Measurements from ENCODE around the gene CLPTM1L. TPM values are rescaled to one million over a fixed set of nuclear protein-coding genes. Genes with fewer than 3 reads are reported as not detected.
"Not testable (repeated sequence)": the region's sequence is repeated elsewhere in the genome, so short reads cannot be mapped to it uniquely, and the experiment has no call there.

CLPTM1L gene
- total RNA-seq, 1 donor from 2014 or later: 34.2 TPM

DNA sequence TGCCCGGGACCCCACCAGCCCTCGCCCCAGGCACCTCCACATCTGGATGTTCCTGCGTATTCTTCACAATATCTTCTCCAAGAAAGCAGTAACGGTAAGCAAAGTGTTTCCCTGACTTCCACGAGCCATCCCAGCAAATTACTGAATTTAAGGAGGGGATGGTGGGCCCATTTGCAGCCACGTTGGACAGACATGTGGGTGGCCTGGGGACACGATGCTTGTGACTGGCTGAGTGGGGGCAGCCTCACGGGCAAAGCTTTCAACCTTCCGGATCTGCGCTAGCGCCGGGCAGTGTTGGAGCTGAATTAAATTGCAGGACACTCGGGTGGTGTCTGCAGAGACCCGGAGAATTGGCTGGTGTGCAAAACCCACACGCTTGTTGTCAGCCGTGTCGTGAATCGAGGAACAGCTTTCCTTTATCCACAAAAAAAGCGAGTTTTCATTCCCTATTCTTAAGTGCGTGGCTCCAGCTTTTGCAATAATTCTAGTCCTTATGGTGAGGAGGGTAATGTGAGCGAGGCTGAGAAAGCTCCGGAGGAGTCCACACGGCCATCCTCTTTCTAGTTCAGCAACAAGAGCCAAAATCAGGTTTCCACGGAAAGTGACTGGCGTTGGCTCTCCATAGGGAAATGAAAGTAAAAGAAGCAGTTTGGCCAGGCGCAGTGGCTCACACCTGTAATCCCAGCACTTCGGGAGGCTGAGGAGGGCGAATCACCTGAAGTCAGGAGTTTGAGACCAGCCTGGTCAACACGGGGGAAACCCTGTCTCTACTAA is 17.5 kb upstream of the CLPTM1L start:
- TF ChIP-seq, protein P1, sequence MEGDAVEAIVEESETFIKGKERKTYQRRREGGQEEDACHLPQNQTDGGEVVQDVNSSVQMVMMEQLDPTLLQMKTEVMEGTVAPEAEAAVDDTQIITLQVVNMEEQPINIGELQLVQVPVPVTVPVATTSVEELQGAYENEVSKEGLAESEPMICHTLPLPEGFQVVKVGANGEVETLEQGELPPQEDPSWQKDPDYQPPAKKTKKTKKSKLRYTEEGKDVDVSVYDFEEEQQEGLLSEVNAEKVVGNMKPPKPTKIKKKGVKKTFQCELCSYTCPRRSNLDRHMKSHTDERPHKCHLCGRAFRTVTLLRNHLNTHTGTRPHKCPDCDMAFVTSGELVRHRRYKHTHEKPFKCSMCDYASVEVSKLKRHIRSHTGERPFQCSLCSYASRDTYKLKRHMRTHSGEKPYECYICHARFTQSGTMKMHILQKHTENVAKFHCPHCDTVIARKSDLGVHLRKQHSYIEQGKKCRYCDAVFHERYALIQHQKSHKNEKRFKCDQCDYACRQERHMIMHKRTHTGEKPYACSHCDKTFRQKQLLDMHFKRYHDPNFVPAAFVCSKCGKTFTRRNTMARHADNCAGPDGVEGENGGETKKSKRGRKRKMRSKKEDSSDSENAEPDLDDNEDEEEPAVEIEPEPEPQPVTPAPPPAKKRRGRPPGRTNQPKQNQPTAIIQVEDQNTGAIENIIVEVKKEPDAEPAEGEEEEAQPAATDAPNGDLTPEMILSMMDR (IDR thresholded peaks at IDR 0.05; ENCODE audit: borderline replicate concordance): no peak
- Histone ChIP-seq H3K36me3 (no peaks in the 10 kb centered on the region), H3K9me3 (replicated peaks) (no peaks in the 10 kb centered on the region), H3K4me1 (no peaks in the 10 kb centered on the region), H3K4me3 (no peak overlapping the region), H3K27me3 (ENCODE audit: low read depth) (peaks cover 93% of the 10 kb centered on the region), H3K27ac (replicated peaks) (no peak overlapping the region)
- DNase-seq: no peak
- intact Hi-C loops (cut with micrococcal nuclease): no loop called here

DNA sequence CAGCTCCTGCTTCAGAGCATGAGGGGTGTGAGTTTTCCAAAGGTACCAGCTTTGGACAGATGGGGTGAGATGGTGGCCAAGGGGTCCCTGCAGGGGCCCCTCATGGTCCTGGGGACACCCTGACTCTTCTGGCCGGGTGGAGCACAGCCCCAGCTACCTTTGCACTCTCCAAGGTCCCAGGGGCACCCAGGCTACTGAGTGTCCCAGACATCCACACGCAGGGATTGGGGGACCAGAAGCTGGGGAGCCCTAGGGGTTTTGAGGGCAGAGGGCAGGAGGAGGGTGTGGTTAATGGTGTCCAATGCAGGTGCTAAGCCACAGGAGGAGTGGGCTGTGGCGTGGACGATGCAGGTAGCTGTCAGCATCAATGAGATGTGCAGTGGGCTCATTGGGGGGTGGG is 16.0 kb upstream of the CLPTM1L start:
- H3K4me1 ChIP-seq: no peaks in the 10 kb centered on the region
- TF ChIP-seq, protein P1 (IDR thresholded peaks at IDR 0.05; ENCODE audit: borderline replicate concordance): no peak
- H3K9me3 ChIP-seq (replicated peaks): no peaks in the 10 kb centered on the region
- no peaks in the 10 kb centered on the region for H3K36me3 ChIP-seq
- DNase-seq: no peak
- intact Hi-C loops (cut with micrococcal nuclease): no loop called here
- no peak overlapping the region for H3K27ac ChIP-seq (replicated peaks)
- H3K27me3 ChIP-seq (ENCODE audit: low read depth): peaks cover 86% of the 10 kb centered on the region
- H3K4me3 ChIP-seq: no peak overlapping the region

DNA sequence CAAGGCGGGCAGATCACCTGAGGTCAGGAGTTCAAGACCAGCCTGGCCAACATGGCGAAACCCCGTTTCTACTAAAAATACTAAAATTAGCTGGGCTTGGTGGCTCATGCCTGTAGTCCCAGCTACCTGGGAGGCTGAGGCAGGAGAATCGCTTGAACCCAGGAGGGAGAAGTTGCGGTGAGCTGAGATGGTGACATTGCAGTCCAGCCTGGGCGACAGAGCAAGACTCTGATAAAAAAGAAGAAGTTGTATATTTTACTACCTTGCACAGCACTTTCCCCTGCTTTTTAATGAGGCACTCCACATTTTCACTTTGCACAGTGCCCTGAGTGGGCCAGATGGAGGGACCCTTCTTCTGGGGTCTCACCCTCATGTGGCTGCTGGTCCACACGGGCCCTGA is 15.5 kb upstream of the CLPTM1L start:
- H3K27ac ChIP-seq (replicated peaks); intact Hi-C loops (cut with micrococcal nuclease); H3K9me3 ChIP-seq (replicated peaks); DNase-seq; H3K36me3 ChIP-seq; H3K4me1 ChIP-seq; H3K4me3 ChIP-seq: not testable (repeated sequence)
- H3K27me3 ChIP-seq (ENCODE audit: low read depth): peaks cover 85% of the 10 kb centered on the region

DNA sequence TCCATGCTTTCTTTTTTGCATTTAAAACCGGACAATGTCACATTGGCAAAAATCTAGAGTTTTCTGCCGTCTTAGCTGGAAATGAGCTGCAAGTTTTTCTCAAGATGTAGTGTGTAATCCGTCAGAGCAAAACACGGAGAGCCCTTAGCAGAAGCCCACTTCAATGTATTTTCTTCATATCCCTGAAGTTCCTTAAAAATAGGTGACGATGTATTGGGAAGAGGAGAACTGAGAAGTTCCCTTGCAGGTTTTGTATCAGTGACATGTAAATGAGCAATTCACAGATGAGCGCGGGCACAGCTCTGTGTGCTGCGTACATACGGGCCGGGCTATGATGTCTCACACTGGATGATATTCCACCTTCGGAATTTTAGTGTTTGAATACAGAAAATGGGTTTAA is 14.8 kb upstream of the CLPTM1L start:
- Histone ChIP-seq H3K4me1 (no peaks in the 10 kb centered on the region), H3K27me3 (ENCODE audit: low read depth) (peaks cover 78% of the 10 kb centered on the region), H3K27ac (replicated peaks) (no peak overlapping the region), H3K9me3 (replicated peaks) (no peaks in the 10 kb centered on the region), H3K36me3 (no peaks in the 10 kb centered on the region), H3K4me3 (no peak overlapping the region)
- TF ChIP-seq, protein P1 (IDR thresholded peaks at IDR 0.05; ENCODE audit: borderline replicate concordance): no peak
- intact Hi-C loops (cut with micrococcal nuclease): no loop called here
- DNase-seq: no peak

DNA sequence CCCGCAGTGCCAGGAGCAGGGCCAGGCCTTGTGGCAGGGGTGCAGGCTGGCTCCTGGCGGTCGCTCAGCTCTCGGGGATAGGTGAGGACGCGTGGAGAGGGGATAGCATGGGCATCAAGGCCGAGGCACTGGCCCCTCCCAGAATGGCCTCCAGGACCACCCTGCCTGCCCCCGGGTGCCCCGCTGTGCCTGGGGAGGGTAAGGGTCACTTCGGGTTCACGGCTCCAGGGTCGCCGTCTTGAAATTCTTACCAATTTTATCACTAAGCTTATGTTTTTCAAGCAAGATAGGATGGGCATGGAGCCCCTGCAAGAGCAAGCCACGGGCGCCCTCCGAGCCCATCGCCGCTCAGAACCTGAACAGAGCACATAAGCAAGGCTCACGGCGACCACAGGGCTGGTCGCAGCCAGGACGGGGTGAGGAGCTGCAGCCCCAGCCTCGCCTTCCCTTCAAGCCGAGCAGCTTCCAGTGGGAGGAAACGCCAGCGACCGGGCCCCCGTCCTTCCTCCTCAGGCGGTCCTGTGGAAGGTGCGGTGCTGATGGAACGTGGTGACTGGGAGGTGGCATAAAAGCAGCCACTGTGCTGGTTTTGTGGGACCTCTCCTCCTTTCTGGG is 14.2 kb upstream of the CLPTM1L start:
- intact Hi-C loops (cut with micrococcal nuclease): no loop called here
- Histone ChIP-seq H3K36me3 (no peaks in the 10 kb centered on the region), H3K27ac (replicated peaks) (no peak overlapping the region), H3K4me1 (no peaks in the 10 kb centered on the region), H3K4me3 (no peak overlapping the region), H3K9me3 (replicated peaks) (no peaks in the 10 kb centered on the region), H3K27me3 (ENCODE audit: low read depth) (peaks cover 72% of the 10 kb centered on the region)
- TF ChIP-seq, protein P1 (IDR thresholded peaks at IDR 0.05; ENCODE audit: borderline replicate concordance): no peak
- no peak for DNase-seq

DNA sequence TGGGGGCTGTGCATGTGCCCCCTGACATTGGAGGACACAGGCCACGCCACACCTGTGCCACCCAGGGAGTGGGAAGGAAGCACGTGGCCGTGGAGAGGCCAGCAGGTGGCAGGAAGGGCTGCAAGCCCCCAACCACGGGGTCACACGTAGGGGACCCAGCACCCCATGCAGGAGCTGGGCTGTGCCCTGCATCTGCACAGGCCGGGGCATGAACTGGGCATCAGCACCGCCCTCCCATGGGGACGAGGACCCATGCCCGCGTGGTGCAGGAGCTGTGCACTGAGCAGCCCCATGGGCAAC is 13.8 kb upstream of the CLPTM1L start:
- DNase-seq: no peak
- intact Hi-C loops (cut with micrococcal nuclease): no loop called here
- TF ChIP-seq, protein P1 (IDR thresholded peaks at IDR 0.05; ENCODE audit: borderline replicate concordance): no peak
- Histone ChIP-seq H3K27me3 (ENCODE audit: low read depth) (peaks cover 68% of the 10 kb centered on the region), H3K4me3 (no peak overlapping the region), H3K36me3 (no peaks in the 10 kb centered on the region), H3K9me3 (replicated peaks) (no peaks in the 10 kb centered on the region), H3K4me1 (no peaks in the 10 kb centered on the region), H3K27ac (replicated peaks) (no peak overlapping the region)

Measured in left ventricle myocardium inferior (tissue), 1 donor.